Measurements from ENCODE around the gene FBLN1. TPM values are rescaled to one million over a fixed set of nuclear protein-coding genes. Genes with fewer than 3 reads are reported as not detected.
A peak's percentile ranks its signal among the peaks of the same experiment; 100 is the strongest.
"Not testable (repeated sequence)": the region's sequence is repeated elsewhere in the genome, so short reads cannot be mapped to it uniquely, and the experiment has no call there.

FBLN1 gene
- total RNA-seq, 1 donor from 2014 or later, result 0.13 TPM

DNA sequence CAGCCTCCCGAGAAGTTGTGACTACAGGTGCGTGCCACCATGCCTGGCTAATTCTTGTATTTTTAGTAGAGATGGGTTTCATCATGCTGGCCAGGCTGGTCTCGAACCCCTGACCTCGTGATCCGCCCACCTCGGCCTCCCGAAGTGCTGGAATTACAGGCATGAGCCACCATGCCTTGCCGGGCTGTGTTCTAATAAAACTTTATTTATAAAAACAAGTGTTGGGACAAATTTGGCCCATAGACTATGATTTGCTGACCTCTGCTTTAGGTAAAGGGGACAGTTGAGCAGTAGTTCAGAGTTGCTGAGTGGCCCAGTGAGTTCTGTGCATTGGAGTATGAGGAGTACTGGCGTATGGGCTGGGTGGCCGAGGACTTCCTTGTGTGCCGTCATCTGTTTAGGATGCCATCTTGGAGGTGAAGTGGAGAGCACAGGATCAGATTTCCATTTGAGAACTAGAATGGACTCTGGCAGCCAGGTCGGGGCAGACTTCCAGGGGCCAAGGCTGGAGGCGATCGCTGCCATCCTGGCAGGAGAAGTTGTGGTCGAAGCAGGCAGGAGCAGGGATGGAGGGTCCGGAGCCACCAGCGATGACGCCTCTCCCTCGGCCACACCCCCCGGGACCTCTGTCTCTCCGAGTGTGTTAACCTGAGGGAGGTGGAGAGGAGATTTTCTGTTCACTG is 43.8 kb downstream of the FBLN1 start:
- DNase-seq (ENCODE audit: low read depth, low spot score), result no peak

DNA sequence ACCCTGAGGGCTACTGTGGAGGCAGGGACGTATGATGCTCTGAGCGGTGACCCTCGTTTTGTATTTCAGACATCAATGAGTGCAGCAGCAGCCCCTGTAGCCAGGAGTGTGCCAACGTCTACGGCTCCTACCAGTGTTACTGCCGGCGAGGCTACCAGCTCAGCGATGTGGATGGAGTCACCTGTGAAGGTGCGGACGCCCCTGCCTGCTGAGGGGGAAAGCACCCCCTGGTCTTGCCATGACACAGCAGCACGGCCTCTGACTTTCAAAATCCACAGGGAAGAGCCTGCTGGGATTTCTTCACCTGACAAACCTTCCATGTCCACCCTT is 44.3 kb downstream of the FBLN1 start:
- DNase-seq (ENCODE audit: low read depth, low spot score), result no peak

DNA sequence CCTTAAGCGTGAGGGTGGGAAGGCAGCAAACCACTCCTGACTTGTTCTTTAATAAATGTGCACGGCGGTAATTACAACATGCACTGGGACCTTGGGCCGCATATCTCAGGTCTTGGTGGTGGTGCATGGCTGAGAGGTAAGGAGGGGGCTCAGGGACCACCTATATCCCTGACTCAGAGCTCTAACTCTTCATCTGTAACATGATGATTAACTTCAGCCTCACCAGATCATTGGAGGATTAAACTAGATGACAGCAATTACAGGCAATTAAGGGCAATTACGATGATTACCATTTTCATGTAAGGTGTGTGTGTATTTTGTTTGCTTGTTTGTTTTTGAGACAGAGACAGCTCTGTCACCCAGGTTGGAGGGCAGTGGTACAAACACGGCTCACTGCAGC is 45.0 kb downstream of the FBLN1 start:
- DNase-seq (ENCODE audit: low read depth, low spot score), result no peak

DNA sequence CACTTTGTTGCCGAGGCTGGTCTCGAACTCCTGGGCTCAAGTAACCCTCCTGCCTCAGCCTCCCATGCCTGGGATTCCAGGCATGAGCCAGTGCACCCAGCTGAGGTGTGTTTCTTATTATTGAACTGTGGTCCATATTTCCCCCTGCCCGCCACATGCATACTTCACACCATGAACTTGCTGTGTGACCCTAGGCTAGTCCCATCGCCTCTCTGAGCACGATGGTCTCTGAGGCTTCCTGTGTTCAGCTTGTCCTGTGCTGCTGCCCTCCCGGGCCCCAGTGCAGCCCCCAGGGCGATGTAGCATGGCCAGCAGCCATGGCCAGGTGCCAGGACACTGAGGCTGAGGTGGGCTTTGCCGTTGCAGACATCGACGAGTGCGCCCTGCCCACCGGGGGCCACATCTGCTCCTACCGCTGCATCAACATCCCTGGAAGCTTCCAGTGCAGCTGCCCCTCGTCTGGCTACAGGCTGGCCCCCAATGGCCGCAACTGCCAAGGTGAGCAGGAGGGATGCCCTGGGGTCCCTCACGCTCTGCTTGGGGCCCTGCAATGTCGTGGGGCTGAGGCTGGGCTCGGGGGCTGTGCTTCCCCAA is 45.7 kb downstream of the FBLN1 start:
- no peak for DNase-seq (ENCODE audit: low read depth, low spot score)

DNA sequence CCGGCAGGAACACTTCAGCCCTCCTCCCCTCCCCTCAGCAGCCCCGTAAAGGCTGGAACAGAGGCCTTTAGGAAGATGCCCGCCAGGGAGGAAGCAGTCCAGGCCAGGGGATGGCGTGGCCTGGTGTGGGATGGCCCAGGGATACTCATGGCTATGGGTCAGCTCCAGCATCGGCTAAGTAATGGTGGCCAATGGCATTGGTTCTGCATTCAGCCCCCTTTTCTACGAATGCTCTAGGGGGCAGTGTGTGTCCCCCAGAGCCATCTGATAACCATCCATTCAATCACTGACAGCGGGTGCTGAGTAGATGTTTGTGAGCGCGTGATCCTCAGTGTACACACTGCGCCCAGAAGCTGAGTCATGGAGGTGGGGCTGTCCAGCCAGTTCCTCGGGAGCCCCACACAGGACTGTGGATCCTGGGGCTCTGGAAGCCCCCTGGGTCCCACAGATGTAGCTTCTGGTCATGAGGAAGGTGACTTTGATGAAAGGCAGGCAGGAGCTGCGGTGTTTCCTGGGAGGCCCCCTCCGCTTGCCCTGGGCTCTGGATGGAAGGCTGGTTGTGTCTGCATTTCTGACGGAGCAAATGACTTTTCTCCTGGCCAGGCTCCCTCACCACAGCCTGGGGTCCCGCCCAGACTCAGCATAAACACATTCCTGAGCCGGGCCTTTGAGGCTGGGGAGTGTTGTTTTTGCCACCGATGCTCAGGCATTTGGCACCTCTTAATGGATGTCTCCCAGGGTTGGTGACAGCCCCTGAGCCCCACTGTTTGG is 46.5 kb downstream of the FBLN1 start:
- no peak for DNase-seq (ENCODE audit: low read depth, low spot score)

DNA sequence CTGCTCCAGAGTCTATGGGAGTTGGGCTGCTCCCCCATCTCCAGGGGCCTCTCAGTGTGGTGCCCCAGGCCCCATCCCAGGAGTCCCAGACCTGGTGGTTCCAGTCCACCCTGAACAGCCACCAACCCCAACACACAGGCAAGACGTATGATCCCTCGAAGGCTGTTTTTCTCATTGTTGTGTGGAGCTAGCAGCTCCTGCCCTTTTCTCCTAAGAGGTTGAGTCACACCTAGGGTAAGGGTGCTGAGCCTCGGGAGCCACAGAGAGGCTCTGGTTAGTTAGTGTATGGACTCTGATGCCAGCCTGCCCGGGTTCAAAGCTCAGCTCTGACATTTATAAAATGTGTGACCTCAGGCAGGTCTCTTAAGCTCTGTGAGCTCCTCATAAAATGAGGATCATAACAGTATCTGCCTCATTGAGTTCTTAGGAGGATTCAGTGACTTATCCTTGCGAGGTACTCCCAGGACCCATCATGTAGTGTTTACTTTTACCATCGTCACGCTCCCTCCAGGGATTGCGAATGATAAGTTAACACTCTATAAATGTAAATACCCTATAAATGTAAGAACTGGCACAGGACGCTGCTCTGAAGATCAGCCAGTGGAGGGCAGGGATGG is 47.2 kb downstream of the FBLN1 start:
- no peak for DNase-seq (ENCODE audit: low read depth, low spot score)

DNA sequence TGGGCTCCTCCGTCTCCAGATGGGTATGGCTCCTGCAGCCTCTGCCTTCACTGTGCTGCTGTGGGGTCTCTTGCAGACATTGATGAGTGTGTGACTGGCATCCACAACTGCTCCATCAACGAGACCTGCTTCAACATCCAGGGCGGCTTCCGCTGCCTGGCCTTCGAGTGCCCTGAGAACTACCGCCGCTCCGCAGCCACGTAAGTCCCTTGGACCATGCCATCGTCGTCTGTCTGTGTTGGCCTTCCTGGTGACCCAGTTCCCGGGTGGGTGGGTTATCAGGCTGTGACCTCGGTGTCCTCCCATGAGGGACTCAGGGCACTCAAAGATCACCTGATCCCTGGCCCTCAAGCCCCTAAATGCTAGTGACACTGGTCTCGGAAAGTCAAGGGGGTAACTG is 47.7 kb downstream of the FBLN1 start:
- no peak for DNase-seq (ENCODE audit: low read depth, low spot score)

DNA sequence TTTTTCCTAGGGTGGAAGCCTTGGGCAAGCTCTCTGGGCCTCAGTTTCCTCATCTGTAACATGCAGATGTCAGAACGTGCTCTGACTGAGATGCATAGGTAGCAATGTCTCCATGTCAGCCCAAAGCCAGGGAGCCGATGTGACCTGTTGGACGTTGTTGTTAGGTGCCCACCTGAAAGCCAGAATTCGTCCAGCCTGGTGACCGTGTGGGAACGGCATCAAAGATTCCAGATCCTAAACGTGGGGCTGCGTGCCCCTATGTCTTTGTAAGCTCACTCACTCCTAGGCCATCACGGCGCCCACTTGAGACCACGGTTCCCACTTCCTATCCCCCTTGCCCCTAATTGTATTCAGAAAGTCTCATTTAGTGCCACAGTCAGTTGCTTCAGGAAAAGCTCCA is 48.2 kb downstream of the FBLN1 start:
- no peak for DNase-seq (ENCODE audit: low read depth, low spot score)

DNA sequence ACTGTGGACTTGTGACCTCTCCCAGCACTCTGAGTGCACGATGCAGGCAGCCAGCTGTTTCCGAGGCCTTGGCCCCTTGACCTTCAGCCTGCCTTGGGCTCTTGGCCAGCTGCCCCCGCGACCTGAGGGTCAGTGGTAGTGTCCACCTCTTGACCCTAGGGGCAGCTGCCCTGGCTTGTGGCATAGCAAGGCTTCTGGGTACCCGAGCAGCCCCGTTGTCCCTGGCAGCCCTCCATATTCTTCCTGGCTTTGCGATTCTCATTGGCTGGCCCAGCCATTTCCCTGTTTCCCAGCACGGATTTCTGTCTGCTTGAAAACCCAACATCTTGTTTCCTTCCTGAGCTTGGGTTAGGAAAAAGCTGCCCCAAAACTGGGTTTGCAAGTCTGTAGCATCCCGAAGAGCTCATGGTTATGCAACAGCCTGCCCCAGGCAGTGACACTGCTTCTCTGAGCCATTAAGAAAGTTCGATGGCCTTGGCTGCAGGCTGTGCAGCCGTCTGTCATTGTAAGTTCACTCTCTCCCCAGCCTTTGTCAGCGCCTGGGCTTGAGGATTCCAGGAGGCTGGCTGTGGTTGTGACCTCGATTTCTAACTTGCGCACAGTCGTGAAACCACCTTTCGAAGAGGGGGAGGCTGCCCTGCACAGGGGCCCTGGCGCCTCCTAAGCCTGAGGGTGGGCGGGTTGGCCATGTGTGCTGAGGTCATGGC is 48.8 kb downstream of the FBLN1 start:
- no peak for DNase-seq (ENCODE audit: low read depth, low spot score)

DNA sequence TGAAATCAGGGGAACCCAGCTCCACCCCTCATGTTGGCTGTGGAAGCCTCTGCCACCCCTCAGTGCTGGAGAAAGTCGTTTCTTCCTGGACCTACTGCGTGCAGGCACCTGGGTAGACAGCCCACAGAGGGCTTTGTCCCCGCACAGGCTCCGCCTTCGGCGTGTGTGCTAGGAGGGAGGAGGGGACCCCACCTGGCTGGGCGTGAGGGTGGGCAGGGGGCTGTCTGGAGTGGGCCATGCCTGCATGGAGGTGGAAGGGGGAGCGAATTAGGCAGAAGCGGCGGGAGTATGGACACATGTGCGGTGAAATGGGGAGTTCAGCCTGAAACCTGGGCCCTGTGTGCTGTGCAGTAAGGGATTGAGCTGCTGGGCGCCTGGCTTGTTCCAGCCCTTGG is 49.3 kb downstream of the FBLN1 start:
- DNase-seq (ENCODE audit: low read depth, low spot score), result no peak

DNA sequence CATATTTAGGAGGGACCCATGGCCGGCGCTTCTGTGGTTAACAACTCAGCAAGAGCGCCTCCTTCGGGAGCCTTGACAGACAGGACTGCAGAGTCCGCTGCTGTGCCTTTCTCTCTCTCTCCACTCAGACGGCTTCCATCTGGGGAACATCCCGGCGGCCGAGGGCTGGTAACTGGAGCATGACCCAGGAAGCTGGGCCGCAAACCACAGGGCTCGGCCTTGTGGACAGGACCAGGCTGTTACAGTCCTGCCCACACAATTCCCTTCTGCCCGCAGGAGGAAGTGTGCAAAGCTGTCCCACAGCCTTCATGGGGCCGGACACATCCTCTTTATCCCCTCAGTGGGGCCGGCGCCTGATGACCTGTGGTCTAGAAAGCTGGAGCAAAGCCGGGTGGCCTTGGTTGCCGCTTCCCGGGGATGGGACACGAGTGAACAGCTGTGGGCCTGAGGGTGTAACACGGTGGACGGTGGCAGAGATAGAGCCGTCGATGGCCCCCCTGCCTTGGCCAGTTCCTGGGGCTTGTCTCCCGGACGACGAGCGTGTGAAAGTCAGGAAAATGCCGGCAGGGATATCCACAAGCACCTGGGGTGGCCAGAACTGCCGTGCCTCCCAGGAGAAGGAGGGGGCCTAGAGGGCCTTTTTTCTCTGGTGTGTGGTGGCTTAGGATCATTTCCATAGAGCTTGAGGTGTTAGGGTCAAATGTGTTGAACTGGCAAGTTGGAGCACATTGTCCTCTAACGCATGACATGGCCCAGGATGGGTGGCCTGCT is 50.1 kb downstream of the FBLN1 start:
- DNase-seq (ENCODE audit: low read depth, low spot score), result no peak

DNA sequence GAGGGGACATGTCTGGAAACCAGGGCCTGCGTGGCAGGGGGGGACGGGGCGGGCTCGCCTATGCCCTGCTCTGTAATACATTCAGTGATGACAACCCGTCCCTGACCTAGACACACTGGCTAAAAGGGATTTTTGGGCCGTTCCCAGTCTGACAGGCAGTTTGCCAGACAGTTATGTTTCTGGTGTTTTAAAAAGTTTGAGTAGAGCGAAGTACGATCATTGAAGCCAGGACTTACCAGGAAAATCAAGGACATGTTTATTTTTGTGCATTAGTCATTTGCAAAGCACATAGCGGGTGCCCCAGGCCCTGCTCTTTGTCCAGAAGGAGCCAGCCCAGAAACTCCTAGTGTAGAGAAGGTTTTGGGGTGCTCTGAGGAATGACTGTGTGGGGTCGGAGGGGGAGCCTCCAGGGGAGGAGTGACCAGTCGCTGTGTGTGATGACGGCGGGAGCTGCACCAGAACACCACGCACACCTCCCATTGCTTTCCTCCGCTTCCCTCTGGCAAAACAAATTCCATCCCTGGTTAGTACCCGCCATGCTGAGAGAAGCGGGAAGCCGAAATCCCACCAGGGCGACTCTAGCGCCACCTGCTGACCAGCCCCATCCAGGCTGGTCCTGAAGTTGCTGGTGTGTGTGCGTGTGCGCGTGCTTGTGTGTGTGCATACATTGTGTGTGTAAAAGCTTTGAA is 50.8 kb downstream of the FBLN1 start:
- peak; percentile 13 for DNase-seq (ENCODE audit: low read depth, low spot score)

DNA sequence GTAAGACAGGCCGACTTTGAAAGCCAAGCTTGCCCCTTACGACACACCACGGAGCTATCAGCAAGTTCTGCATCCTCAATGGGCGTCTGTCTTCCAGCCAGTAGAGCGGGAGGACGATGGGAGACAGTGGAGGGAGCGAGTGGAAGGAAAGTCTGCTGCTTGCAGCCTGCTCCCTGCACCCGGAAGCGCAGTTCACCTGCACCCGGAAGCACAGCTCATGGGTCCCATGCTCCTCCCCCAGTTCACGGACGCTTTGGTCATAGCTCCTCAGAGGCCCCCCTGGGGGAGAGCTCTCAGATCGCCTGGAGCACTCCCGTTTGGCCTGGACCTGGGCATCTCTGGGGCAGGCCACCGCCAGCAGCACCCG is 51.3 kb downstream of the FBLN1 start:
- no peak for DNase-seq (ENCODE audit: low read depth, low spot score)

DNA sequence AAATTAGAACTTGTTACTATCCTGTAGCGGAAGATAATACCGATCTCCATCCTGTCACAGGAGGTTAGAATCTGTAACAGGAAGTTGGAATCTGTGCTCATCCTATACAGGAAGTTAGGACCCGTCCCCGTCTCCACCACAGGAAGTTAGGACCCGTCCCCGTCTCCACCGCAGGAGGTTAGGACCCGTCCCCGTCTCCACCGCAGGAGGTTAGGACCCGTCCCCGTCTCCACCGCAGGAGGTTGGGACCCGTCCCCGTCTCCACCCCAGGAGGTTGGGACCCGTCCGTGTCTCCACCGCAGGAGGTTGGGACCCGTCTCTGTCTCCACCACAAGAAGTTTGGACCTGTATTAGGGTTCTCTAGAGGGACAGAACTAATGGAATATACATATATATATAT is 52.2 kb downstream of the FBLN1 start:
- DNase-seq (ENCODE audit: low read depth, low spot score), result no peak

DNA sequence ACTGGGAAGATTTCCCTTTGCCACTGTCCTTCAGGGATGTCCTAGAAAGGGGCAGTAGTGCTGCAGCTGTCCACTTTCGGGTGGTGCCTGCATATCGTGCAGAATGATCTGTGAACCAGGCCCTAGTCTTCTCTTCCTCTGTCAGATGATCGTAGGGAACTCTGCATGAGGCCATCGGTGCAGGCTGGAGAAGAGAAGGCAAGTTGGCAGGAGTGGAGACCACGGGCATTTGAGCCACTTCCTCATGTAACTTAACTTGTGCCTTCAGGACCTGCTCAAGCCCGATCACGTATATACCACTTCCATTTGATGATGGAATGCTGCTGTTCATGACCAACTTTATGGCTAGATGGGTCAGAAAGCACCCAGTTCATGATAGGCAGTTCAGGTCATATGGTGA is 55.2 kb downstream of the FBLN1 start:
- not testable (repeated sequence) for DNase-seq (ENCODE audit: low read depth, low spot score)

DNA sequence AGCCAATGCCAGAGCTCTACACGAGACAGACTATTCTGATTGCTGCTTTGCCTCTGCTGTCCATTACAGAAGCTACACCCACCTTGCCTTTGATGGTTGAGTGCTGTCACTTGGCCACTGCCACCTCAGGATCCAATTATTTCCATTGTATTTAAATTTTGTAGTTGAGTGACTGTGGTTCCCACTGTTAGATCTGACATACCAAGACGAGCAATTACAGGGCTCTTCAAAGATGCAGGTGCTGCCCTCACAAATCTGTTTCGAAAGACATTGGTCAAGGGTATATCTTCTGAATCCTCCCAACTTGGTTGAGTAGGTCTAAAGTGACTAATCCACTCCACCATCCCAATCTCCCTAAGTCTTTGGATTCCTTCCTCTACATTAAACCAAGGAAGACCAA is 57.4 kb downstream of the FBLN1 start:
- not testable (repeated sequence) for DNase-seq (ENCODE audit: low read depth, low spot score)

DNA sequence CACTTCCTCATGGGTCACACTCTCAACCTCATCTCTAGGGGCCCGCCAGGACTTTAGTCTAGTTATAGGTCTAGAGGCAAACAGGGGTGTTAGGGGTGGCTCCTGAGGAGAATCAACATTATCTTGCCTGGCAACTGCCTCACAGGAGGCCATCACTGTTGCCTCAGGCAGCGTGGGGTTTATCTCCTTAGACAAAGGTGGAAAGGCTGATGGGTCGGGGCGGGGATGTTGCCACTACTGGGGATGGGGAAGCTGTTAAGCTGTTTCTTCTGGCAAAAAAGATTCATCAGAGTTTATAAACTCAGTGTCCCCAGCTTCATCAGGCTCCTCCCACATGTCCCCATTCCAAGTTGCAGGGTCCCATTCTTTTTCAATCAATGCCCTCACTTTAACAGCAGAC is 58.1 kb downstream of the FBLN1 start:
- not testable (repeated sequence) for DNase-seq (ENCODE audit: low read depth, low spot score)

DNA sequence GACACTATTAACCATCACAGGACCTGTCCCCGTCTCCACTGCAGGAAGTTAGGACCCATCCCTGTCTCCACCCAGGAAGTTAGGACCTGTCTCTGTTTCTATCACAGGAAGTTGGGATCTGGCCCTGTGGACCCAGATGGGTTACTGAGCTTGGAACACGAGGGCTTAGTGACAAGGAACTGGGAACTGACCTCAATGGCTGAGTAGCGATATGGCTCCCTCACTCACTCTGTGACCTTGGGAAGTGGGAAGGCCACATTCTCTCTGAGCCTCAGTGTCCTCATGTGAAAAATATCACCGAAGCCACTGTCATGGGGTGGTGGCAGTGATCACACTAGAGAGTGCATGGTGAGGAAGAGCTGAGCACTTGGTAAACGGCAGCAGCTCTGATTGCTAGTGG is 59.4 kb downstream of the FBLN1 start:
- no peak for DNase-seq (ENCODE audit: low read depth, low spot score)

DNA sequence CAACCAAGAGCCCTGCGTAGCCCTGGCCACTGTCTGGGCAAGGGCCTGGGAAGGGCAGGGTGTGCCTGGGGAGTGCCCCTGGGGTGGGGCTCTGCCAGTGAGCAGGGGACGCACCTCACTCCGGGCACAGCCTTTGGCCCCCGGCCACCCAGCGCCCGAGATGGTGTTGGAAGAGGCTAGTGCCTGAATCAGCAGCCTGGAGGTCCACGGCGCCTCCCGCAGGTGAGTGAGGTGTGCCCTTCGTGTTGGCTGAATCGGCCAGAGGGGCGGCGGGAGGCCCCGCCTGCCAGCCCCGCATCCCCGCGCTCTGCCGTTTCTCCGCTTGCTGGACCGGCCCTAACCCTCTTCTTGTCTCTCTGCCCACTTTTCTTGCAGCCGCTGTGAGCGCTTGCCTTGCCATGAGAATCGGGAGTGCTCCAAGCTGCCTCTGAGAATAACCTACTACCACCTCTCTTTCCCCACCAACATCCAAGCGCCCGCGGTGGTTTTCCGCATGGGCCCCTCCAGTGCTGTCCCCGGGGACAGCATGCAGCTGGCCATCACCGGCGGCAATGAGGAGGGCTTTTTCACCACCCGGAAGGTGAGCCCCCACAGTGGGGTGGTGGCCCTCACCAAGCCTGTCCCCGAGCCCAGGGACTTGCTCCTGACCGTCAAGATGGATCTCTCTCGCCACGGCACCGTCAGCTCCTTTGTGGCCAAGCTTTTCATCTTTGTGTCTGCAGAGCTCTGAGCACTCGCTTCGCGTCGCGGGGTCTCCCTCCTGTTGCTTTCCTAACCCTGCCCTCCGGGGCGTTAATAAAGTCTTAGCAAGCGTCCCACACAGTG is 60.1 kb downstream of the FBLN1 start:
- no peak for DNase-seq (ENCODE audit: low read depth, low spot score)

All from pulmonary artery endothelial cell (primary cell).